NCI-H446 treated with DMSO at 0.1 percent for 48 hours (cell line): Measurements from ENCODE around the gene HOXB5.
A peak's percentile ranks its signal among the peaks of the same experiment; 100 is the strongest.

Source experiments
- DNase-seq: peaks from one replicate; lab custom pipeline; 2025; lab: John Stamatoyannopoulos, UW

HOXB5 gene

GRCh38 chr17:48546924-48547807, 46.4 kb downstream of the HOXB5 start:
- peak; percentile 63 for DNase-seq

- peak; percentile 63 for DNase-seq
Measured at GRCh38 chr17:48546137-48546923, 47.2 kb downstream of the HOXB5 start.

GRCh38 chr17:48545539-48545938, 48.0 kb downstream of the HOXB5 start:
- no peak for DNase-seq

GRCh38 chr17:48545022-48545375, 48.6 kb downstream of the HOXB5 start, which contains the start of gene HOXB2:
TSS of gene HOXB2 (minus strand) at chr17:48545109. CDS start at chr17:48544911, 198 bp downstream.
- DNase-seq, result peak; percentile 26

GRCh38 chr17:48544349-48545021, 49.1 kb downstream of the HOXB5 start:
- DNase-seq, result peak; percentile 52

GRCh38 chr17:48543854-48544348, 49.7 kb downstream of the HOXB5 start:
- DNase-seq, result no peak

- peak; percentile 10 for DNase-seq
Measured at GRCh38 chr17:48543107-48543853, 50.3 kb downstream of the HOXB5 start.

- no peak for DNase-seq
Measured at GRCh38 chr17:48542698-48543106, 50.9 kb downstream of the HOXB5 start.

- no peak for DNase-seq
Measured at GRCh38 chr17:48542114-48542656, 51.4 kb downstream of the HOXB5 start.

GRCh38 chr17:48541577-48542113, 51.9 kb downstream of the HOXB5 start:
- DNase-seq, result peak; percentile 70
